HG02870 (cell line): ENCODE results near the gene MYF5.

Experiments
- ATAC-seq: cut with Tn5 transposase; IDR thresholded peaks from one replicate; pipeline ENCODE4 v1.9.1; 2021; ENCODE audit warnings: mild to moderate bottlenecking, moderate library complexity; ENCODE audit not compliant: unreplicated experiment

Gene MYF5

GRCh38 chr12:80756875-80757274, 40.2 kb downstream of the MYF5 start:
- ATAC-seq: peak; percentile 68

DNA sequence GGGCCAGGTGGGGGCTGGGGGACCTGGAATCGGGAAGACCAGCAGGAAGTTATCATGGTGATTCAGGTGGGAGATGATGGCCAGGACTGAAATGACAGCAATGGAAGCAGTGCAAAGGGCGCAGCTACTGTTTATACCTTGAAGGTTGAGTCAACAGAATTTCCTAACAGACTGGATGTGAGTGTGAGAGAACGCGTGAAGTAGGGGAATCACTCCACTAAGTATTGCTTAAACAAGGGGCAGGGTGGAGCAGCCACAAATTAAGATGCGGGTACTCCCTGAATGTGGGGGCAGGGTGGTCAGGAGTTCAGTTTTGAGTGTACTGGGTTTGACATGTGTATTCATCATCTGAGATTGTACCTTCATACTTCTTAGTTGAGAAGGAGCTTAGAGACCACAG, 45.1 kb downstream of the MYF5 start:
- peak; percentile 45 for ATAC-seq

GRCh38 chr12:80763874-80764273, 47.2 kb downstream of the MYF5 start:
- ATAC-seq: no peak

- no peak for ATAC-seq
These were observed 49.5 kb downstream of the MYF5 start for GRCh38 chr12:80766210-80766609.

GRCh38 chr12:80766897-80767296, 50.2 kb downstream of the MYF5 start:
- peak; percentile 87 for ATAC-seq
